ENCODE data around the gene MRGPRE. TPM values are rescaled to one million over a fixed set of nuclear protein-coding genes. Genes with fewer than 3 reads are reported as not detected.

MRGPRE gene
- polyA plus RNA-seq, 3 donors from 2014 or later: not detected

GRCh38 chr11:3201677-3202181 lies 30.5 kb downstream of the MRGPRE start:
- no peak overlapping the region for H3K4me3 Mint-ChIP-seq
- H3K9me3 Mint-ChIP-seq: no peaks in the 10 kb centered on the region
- H3K27ac Mint-ChIP-seq: no peak overlapping the region
- DNase-seq: no peak
- H3K36me3 Mint-ChIP-seq: no peaks in the 10 kb centered on the region
- H3K27me3 Mint-ChIP-seq (ENCODE audit: low read depth in 3 of 3): peaks cover 4 to 9% (median 8%) of the 10 kb centered on the region in 3 donors
- peaks cover 7 to 31% of the 10 kb centered on the region in 2 donors for H3K4me1 Mint-ChIP-seq

DNA sequence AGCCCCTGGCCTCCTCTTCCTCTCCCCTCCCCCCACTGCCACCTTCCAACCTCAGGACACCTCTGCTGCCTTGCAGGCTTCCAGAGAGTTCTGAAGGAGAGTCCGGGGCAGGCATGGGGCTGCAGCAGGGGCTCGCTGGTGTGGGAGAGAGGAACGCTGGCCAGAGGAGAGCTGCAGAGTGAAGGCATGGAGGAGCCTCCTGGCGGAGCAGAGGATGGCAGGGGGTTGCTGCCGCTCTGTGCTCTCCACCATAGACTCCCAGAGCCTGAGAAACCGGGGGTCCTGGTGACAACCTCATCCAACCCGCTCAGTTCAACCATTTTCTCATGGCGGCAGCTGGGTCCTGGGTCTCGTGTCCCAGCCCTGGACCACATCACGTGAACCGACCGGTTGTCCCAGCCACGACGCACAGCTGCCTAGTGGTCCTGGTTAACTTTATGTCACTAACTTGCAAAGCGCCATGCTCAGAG lies 31.1 kb downstream of the MRGPRE start:
- Mint-ChIP-seq H3K36me3 (no peaks in the 10 kb centered on the region), H3K4me3 (no peak overlapping the region), H3K27me3 (ENCODE audit: low read depth in 3 of 3) (peaks cover 4 to 9% (median 8%) of the 10 kb centered on the region in 3 donors), H3K9me3 (no peaks in the 10 kb centered on the region), H3K4me1 (peaks cover 7 to 31% of the 10 kb centered on the region in 2 donors), H3K27ac (no peak overlapping the region)
- DNase-seq: no peak

DNA sequence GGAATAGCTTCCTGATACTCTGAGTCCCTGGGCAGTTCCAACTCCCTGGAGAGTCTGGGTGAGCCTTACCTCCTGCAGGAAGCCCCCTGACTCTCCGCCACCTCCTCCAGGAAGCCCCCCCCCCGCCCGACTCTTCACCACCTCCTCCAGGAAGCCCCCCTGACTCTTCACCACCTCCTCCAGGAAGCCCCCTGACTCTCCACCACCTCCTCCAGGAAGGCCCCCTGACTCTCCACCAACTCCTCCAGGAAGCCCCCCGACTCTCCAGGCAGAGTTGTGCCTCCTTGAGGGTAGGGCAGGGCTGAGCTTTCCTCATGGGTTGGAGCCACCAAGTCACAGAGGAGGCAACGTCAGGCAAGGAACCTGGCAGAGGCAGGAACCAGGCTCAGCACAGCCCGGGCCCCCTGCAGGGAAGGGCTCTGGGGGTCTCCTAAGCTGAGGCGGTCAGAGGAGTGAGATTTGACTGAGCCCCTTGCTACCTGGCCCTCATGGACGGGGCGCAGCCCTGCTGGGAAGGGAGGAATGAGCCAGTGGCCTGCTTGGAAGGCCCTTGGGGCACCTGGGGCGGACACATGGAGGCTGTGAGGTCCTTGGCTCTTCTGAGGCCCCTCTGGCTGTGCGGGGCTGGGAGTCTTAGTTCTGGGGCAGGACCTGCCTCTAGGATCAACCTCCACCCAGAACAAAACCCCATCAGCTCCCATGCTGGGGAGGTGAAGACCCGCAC lies 31.7 kb downstream of the MRGPRE start:
- peaks cover 7 to 27% of the 10 kb centered on the region in 2 donors for H3K4me1 Mint-ChIP-seq
- no peak overlapping the region for H3K4me3 Mint-ChIP-seq
- H3K9me3 Mint-ChIP-seq: no peaks in the 10 kb centered on the region
- H3K27ac Mint-ChIP-seq: no peak overlapping the region
- DNase-seq: no peak
- no peaks in the 10 kb centered on the region for H3K36me3 Mint-ChIP-seq
- peaks cover 2 to 9% (median 8%) of the 10 kb centered on the region in 3 donors for H3K27me3 Mint-ChIP-seq (ENCODE audit: low read depth in 3 of 3)

DNA sequence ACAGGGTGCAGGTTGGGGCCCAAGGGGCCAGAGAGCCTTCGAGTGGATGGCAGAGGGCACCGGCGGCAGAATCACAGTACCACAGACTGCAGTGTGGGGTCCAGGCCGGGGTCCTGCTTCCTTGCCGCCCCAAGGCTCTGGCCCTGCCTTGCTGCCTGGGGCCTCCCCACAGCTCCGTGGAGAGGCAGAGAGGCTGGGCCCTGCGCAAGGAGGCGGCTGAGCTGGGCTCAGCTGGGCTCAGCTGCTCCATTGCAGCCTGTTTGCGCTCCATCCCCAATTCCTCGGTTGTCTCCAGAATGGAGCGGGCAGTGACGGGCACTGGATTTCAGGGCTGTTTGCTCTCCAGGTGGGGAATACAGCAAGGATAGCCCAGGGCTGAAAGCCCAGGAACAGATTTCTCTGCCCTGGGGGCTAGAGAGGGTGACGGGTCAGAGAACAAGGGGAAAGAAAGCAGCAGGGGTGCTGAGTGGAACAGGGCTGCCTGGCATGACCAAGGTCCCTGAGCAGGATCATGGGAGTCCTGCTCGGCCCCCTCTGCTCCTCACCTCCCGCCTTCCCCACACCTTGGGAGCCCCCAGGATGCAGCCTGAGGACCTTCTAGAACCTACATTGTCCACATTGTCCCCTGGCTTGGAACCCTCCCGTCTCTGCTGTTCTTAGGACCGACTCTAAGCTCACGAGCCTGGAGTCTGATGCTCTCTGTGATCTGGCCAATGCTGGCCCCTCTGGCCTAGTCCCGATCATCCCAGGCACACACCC lies 32.5 kb downstream of the MRGPRE start:
- no peak for DNase-seq
- no peaks in the 10 kb centered on the region for H3K9me3 Mint-ChIP-seq
- H3K27me3 Mint-ChIP-seq (ENCODE audit: low read depth in 3 of 3): peaks cover 1 to 9% (median 8%) of the 10 kb centered on the region in 3 donors
- no peak overlapping the region for H3K4me3 Mint-ChIP-seq
- no peaks in the 10 kb centered on the region for H3K36me3 Mint-ChIP-seq
- H3K27ac Mint-ChIP-seq: no peak overlapping the region
- H3K4me1 Mint-ChIP-seq: peaks cover 7 to 19% of the 10 kb centered on the region in 2 donors

DNA sequence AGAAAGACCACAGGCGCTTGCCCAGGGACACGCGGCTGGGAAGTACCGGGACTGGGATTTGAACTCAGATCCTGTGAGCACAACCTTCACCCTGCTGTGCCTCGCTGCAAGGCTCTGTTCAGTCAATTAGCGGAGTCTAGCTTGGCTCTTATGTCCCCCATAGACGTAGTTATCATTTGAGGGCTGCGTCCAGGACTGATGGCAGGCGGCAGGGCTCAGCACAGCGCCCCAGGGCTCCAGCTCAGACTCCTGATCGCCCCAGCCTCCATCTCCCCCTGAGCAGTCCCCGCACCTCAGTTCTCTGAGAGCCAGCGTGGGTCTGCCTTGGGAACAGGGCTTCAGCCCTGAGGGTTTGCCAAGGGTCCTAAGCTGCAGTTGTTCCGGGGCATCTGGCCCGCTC lies 33.4 kb downstream of the MRGPRE start:
- no peak for DNase-seq
- no peaks in the 10 kb centered on the region for H3K9me3 Mint-ChIP-seq
- no peaks in the 10 kb centered on the region for H3K36me3 Mint-ChIP-seq
- H3K27ac Mint-ChIP-seq: no peak overlapping the region
- peaks cover 7 to 16% of the 10 kb centered on the region in 2 donors for H3K4me1 Mint-ChIP-seq
- H3K27me3 Mint-ChIP-seq (ENCODE audit: low read depth in 3 of 3): peaks cover 1 to 9% (median 8%) of the 10 kb centered on the region in 3 donors
- H3K4me3 Mint-ChIP-seq: no peak overlapping the region

DNA sequence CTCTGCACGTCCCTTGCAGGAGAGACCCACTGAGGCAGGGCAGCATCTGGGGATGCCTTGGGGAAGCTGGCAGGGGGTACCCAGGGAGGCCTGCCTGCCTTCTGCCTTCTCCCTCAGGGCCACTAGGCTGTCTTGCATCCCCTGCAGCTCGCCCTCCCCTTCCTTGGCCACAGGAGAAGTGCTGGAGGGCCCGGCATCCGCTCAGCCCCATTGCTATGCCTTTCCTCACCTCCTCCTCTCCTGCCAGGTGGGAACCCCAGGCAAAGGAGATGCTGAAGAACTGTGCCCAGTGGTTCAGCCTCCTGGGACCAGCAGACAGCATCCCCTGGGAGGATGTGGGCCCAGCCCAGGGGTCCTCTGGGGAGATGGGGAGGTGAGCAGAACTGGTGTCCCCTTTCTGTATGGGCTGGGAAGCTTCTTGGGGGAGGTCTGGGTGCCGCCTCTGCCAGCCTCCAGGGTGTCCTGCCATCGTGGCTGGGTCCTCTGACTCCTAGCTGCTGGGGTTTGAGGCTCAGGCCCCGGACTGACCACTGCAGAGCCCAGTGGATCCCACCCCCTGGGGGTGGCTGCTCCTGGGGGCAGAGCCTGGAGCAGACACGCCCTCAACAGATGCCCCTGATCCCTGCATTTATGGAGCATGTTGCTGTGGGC lies 34.2 kb downstream of the MRGPRE start:
- H3K36me3 Mint-ChIP-seq: no peaks in the 10 kb centered on the region
- DNase-seq: no peak

GRCh38 chr11:3197044-3197695 lies 35.0 kb downstream of the MRGPRE start:
- H3K4me3 Mint-ChIP-seq: no peak overlapping the region
- H3K27me3 Mint-ChIP-seq (ENCODE audit: low read depth in 3 of 3): peaks cover 1 to 9% (median 4%) of the 10 kb centered on the region in 3 donors
- DNase-seq: no peak
- no peak overlapping the region for H3K27ac Mint-ChIP-seq
- no peaks in the 10 kb centered on the region for H3K36me3 Mint-ChIP-seq
- H3K9me3 Mint-ChIP-seq: no peaks in the 10 kb centered on the region
- H3K4me1 Mint-ChIP-seq: peaks cover 0 to 2% of the 10 kb centered on the region in 2 donors

More for the DNA sequence above, 34.2 kb downstream of the MRGPRE start:
- Mint-ChIP-seq H3K4me3 (no peak overlapping the region), H3K27ac (no peak overlapping the region), H3K27me3 (ENCODE audit: low read depth in 3 of 3) (peaks cover 1 to 13% (median 8%) of the 10 kb centered on the region in 3 donors), H3K9me3 (no peaks in the 10 kb centered on the region), H3K4me1 (peaks cover 7 to 10% of the 10 kb centered on the region in 2 donors)

DNA sequence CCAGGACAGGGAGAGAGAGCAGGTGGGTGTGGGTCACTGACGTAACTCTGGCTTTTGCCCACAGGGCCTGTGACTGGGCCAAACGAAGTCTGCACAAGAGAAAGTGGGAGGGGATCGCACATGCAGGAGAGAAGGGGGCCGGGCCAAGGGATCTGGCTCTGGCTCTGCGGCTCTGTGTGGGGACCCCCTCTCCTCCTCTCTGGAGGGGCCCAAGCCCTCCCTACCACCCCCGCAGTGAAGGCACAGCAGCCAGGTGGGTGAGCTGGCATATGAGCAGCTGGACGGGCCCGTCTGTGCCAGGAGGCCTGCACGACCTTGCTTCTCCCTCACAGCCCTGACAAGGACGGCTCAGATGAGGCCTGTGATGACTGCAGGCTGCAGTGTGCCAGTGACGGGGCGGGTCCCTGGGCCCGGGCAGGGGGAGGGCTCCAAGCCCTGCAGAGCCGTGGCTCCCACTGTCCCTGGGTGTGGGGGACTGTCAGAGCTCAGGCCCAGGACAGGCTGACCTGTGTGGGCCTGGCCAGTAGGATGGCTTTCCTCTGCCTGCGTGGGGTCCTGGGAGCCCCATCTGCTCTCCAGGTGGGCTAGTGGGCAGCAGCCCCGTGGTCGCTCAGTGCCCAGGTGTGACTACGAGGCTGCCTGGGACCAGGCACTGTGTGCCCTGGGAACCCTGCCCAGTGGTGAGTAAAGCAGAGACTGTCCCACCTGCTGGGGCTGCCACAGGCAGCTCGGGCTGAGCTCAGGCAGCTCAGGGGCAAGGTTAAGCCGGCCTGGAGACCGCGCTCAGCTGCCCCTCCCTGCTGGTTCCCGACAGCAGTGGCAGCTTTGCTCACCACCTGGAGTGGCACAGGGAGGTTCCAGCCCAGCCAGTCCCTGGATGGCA lies 35.8 kb downstream of the MRGPRE start:
- Mint-ChIP-seq H3K4me3 (no peak overlapping the region), H3K27me3 (ENCODE audit: low read depth in 3 of 3) (peaks cover 1 to 11% (median 5%) of the 10 kb centered on the region in 3 donors), H3K9me3 (no peaks in the 10 kb centered on the region), H3K36me3 (no peaks in the 10 kb centered on the region), H3K4me1 (no peaks in the 10 kb centered on the region), H3K27ac (no peak overlapping the region)
- DNase-seq: no peak

- H3K27ac Mint-ChIP-seq: no peak overlapping the region
- no peak overlapping the region for H3K4me3 Mint-ChIP-seq
- no peaks in the 10 kb centered on the region for H3K9me3 Mint-ChIP-seq
- no peaks in the 10 kb centered on the region for H3K4me1 Mint-ChIP-seq
- H3K27me3 Mint-ChIP-seq (ENCODE audit: low read depth in 3 of 3): peaks cover 0 to 8% (median 7%) of the 10 kb centered on the region in 3 donors
- no peaks in the 10 kb centered on the region for H3K36me3 Mint-ChIP-seq
- DNase-seq: no peak
Observed at GRCh38 chr11:3195251-3196160, 36.7 kb downstream of the MRGPRE start.

GRCh38 chr11:3194016-3194816 lies 38.0 kb downstream of the MRGPRE start:
- Mint-ChIP-seq H3K4me1 (no peaks in the 10 kb centered on the region), H3K9me3 (no peaks in the 10 kb centered on the region), H3K27ac (no peak overlapping the region), H3K36me3 (no peaks in the 10 kb centered on the region), H3K4me3 (no peak overlapping the region), H3K27me3 (ENCODE audit: low read depth in 3 of 3) (peaks cover 0 to 9% (median 7%) of the 10 kb centered on the region in 3 donors)
- no peak for DNase-seq

DNA sequence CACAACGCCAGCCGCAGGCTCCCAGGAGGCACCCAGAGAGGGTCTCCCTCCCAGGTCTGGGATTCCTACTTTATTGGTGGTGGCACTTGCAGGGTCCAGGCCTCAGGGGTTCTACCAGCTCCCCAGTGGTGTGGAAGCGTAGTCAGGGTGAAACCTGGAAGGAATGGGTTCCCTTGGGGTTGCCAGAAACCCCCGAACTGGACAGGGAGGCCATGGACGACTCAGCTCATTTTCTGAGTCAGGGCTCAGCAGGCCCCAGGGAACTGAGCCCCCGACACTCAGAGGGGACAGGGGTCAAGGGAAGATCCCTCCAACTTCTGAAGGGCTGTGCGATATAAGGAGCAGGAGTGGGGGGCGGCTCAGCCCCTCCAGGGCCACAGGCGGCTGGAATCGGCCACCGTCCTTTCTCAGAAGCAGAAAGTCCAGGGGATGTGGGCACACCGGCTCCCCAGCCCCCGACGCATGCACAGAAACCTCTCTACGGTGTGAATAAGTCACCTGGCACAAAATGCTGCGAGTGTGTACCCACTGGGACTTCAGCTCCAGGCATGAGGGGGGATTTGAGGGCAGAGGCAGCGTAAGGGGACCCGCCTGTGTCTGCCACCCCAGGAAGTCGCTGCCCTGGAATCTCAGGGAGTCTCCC lies 38.7 kb downstream of the MRGPRE start:
- no peaks in the 10 kb centered on the region for H3K9me3 Mint-ChIP-seq
- DNase-seq: no peak

More for the DNA sequence above, 38.7 kb downstream of the MRGPRE start:
- Mint-ChIP-seq H3K27me3 (ENCODE audit: low read depth in 3 of 3) (peaks cover 0 to 7% (median 6%) of the 10 kb centered on the region in 3 donors), H3K36me3 (no peaks in the 10 kb centered on the region), H3K27ac (no peak overlapping the region), H3K4me1 (no peaks in the 10 kb centered on the region), H3K4me3 (no peak overlapping the region)
